ENCODE data around the gene SFRP5.

DNA sequence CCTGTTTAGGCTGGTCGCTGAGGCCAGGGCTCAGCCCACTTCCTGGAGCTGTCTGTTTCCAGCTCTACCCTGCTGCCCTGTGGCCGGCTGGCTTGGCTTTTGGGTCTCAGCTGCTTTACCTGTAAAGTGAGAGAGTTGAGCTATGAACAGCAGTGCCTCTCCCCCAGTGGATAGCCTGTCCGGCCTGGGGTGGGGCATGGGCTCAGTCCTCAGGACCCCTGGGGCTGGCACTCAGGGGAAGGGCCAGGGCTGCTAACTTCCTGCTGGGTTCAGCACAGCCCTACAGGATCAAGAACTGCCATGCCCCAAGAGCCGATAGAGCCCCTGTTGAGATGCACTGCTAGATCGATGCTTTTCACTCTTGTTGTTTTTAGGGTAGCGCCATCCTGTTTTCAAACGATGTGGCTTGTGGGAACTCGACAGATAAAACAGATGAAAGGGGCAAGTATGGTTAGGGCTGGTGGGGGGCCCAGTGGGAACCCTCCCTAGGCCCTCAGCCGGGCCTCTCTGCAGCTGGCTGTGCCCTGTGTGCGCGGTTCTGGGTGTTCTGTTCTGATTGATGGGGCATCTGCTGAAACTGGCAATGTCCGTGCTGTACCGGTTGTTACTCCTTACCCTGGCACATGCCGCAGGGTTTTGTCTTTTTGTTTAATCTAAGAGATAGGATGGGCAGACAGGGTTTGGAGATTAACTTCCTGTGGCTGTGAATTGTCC lies 10.0 kb upstream of the SFRP5 start:
- no peak for TF ChIP-seq CTCF (IDR thresholded peaks at IDR 0.05)
- no peak for TF ChIP-seq ZFX (IDR thresholded peaks at IDR 0.05; ENCODE audit: borderline replicate concordance)

Measured in 22Rv1 (cell line).